Activated T-helper 17 cell treated with anti-CD3 and anti-CD28 coated beads, Interleukin-2, amount 50 U/mL, for 72 hours (primary cell): ENCODE data around the gene MPO. TPM values are rescaled to one million over a fixed set of nuclear protein-coding genes. Genes with fewer than 3 reads are reported as not detected.

Experiments
- ATAC-seq: fragments of 150-1000 bp; cut with Tn5 transposase; replicated peaks from 2 replicates; pipeline ENCODE4 v1.10.0; 2021; ENCODE audit warnings: mild to moderate bottlenecking, moderate library complexity
- H3K27ac Mint-ChIP-seq: one replicate; pipeline ENCODE4 v1.8.0; 2022; ENCODE audit warnings: mixed read lengths
- H3K27me3 Mint-ChIP-seq: one replicate; pipeline ENCODE4 v1.8.0; 2022; ENCODE audit warnings: mixed read lengths
- H3K36me3 Mint-ChIP-seq: one replicate; pipeline ENCODE4 v1.8.0; 2022; ENCODE audit warnings: low read depth, mild to moderate bottlenecking, mixed read lengths
- H3K4me1 Mint-ChIP-seq: one replicate; pipeline ENCODE4 v1.8.0; 2022; ENCODE audit warnings: mixed read lengths
- H3K4me3 Mint-ChIP-seq: one replicate; pipeline ENCODE4 v1.8.0; 2022; ENCODE audit warnings: mild to moderate bottlenecking, mixed read lengths
- H3K9me3 Mint-ChIP-seq: one replicate; pipeline ENCODE4 v1.8.0; 2022; ENCODE audit warnings: mixed read lengths
- total RNA-seq, 2 donors: library from RNA; stranded (reverse); gene quantifications; one replicate each; pipeline ENCODE4 v1.2.3, GENCODE V29; 2022

MPO gene
- total RNA-seq, 2 donors from 2014 or later: 1.2 to 2.0 TPM

- no peak for ATAC-seq
- no peaks in the 10 kb centered on the region for H3K27me3 Mint-ChIP-seq
- peaks cover 71% of the 10 kb centered on the region for H3K36me3 Mint-ChIP-seq
- no peaks in the 10 kb centered on the region for H3K9me3 Mint-ChIP-seq
- peaks cover 7% of the 10 kb centered on the region for H3K4me1 Mint-ChIP-seq
- peak overlapping the region; percentile 80 for H3K27ac Mint-ChIP-seq
- no peak overlapping the region for H3K4me3 Mint-ChIP-seq
Observed at GRCh38 chr17:58313815-58314705, 33.3 kb upstream of the MPO start.

GRCh38 chr17:58312829-58313228 is 32.1 kb upstream of the MPO start:
- Mint-ChIP-seq H3K27ac (peak overlapping the region; percentile 56), H3K4me1 (peaks cover 7% of the 10 kb centered on the region), H3K9me3 (no peaks in the 10 kb centered on the region), H3K27me3 (no peaks in the 10 kb centered on the region), H3K36me3 (peaks cover 64% of the 10 kb centered on the region), H3K4me3 (no peak overlapping the region)
- ATAC-seq: no peak

DNA sequence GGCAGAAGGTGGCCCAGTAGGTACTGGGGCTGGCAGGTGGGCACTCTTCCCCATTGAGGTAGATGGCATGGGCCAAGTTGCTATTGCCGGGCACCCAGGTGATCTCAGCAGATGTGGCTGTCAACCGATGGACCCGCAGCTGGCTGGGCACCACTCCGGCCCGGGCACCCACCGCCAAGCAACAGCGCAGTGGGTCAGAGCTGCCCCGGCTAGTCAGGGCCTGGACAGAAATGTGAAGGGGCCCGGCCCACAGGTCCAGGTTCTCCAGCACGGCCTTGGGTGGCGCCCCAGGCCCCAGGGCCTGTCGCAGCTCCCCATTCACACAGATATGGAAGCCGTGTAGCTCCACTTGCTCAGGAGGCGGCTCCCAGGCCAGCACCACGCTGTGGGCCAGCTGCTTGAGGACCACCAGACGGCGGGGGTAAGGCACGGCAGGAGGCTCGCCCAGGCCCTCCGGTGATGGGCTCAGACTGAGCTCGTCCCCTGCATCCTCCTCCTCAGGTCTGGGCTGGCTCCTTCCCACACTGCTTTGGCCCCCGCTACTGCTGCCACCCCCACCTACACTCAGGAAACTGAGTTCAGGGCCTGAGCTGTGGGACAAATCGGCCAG is 31.4 kb upstream of the MPO start:
- Mint-ChIP-seq H3K4me1 (peaks cover under 1% of the 10 kb centered on the region), H3K4me3 (no peak overlapping the region), H3K9me3 (no peaks in the 10 kb centered on the region), H3K27ac (peak overlapping the region; percentile 56), H3K27me3 (no peaks in the 10 kb centered on the region), H3K36me3 (peaks cover 61% of the 10 kb centered on the region)
- no peak for ATAC-seq

- H3K36me3 Mint-ChIP-seq: peaks cover 64% of the 10 kb centered on the region
- H3K27me3 Mint-ChIP-seq: no peaks in the 10 kb centered on the region
Observed at GRCh38 chr17:58311429-58311894, 30.7 kb upstream of the MPO start.

DNA sequence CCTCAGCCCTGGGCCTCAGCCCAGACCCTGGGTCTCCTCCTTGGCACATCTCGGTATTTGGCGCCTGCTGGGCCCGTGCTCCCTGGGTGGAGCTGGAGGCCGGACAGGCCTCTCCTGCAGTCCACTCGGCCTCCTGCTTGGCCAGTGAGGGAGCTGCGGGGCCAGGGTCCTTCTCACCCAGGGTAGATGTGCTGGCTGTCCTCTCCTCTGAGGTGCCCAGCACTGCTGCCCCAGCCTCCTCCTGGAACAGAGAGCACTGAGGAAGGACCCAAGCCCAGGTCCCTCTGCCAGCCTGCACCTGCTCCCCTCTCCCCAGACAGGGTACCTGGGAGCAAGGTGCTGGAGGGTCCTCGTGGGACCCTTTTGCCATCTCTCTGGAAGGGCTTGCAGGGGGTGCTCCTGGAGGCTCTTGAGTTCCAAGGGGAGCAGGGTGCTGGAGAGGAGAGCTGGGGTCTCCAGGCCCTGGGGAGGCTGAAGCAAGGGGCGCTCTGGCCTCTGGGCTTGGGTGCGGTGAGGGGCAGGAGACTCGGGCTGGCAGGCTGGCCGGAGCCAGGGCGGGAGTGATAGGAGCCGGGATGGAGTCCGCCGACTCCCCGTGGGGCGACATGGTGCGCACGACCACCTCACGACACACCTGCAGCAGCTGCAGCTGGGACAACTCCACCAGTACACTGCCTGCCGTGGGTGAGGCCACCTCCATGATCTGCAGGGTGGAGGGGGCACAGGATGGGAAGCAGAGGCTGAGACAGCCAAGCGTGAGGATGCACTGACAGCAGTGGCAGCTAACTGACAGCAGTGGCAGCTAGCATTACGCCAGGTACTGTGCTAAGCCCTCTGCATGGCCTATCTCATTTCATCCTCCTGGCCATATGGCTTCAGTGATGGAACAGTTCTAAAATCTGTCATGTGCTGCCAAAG is 30.0 kb upstream of the MPO start:
- Mint-ChIP-seq H3K4me1 (no peaks in the 10 kb centered on the region), H3K36me3 (peaks cover 57% of the 10 kb centered on the region), H3K4me3 (no peak overlapping the region), H3K9me3 (no peaks in the 10 kb centered on the region), H3K27ac (no peak overlapping the region), H3K27me3 (no peaks in the 10 kb centered on the region)
- no peak for ATAC-seq

More at GRCh38 chr17:58311429-58311894, 30.7 kb upstream of the MPO start:
- H3K4me3 Mint-ChIP-seq: no peak overlapping the region
- H3K27ac Mint-ChIP-seq: no peak overlapping the region
- ATAC-seq: no peak
- H3K4me1 Mint-ChIP-seq: no peaks in the 10 kb centered on the region
- H3K9me3 Mint-ChIP-seq: no peaks in the 10 kb centered on the region

GRCh38 chr17:58309918-58310259 is 29.2 kb upstream of the MPO start:
- Mint-ChIP-seq H3K36me3 (peaks cover 49% of the 10 kb centered on the region), H3K27me3 (no peaks in the 10 kb centered on the region), H3K27ac (peak overlapping the region; percentile 69), H3K4me1 (no peaks in the 10 kb centered on the region), H3K4me3 (no peak overlapping the region), H3K9me3 (no peaks in the 10 kb centered on the region)
- ATAC-seq: no peak

DNA sequence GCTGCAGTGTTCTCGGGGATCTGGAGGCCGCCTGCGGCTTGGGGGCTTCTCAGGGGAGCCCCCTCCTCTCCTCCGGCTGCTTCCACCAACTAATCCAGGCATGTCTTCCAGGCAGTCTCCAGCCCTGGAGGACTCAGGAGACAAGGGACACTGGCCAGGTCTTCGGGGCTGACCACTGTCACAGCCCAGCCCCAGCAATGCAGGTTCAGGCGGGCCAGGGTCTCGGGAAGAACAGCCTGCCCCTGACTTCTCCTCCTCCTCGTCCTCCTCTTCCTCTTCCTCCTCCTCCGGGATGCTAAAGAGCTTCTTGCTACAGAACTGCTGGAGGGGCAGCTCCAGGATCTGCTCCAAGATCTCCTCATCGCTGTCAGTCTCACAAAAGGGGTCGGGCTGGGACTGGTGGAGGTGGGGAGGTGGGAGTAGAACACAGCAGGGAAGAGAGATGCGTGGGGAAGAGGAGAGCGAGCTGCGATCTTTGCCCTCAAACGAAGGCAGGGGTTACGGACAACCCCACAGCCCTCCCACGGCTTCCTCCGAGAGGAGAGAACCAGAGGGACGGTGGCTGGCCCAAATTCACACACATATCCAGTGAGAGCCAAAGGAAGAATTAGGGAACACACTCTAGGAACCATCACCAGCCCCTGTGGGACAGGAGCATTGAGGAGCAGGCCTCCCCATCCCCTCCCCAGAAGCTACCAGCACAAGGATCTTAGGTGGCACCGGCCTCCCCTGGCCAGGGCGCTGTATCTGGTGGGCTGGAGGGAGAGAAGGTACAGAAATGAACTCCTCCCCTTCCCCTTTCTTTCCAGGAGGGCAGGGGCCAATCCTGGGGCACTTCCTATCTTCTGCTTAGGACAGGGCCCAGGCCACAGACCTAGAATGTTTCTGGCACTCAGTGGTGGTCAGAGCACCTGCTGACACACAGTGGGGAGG is 28.5 kb upstream of the MPO start:
- Mint-ChIP-seq H3K9me3 (no peaks in the 10 kb centered on the region), H3K27ac (peak overlapping the region; percentile 69), H3K27me3 (no peaks in the 10 kb centered on the region), H3K4me3 (no peak overlapping the region), H3K4me1 (no peaks in the 10 kb centered on the region), H3K36me3 (peaks cover 42% of the 10 kb centered on the region)
- no peak for ATAC-seq

- Mint-ChIP-seq H3K4me3 (no peak overlapping the region), H3K27ac (no peak overlapping the region), H3K4me1 (no peaks in the 10 kb centered on the region), H3K9me3 (no peaks in the 10 kb centered on the region), H3K36me3 (peaks cover 34% of the 10 kb centered on the region), H3K27me3 (no peaks in the 10 kb centered on the region)
- no peak for ATAC-seq
Observed at GRCh38 chr17:58308173-58308984, 27.6 kb upstream of the MPO start.

GRCh38 chr17:58307468-58308172 is 26.9 kb upstream of the MPO start:
- H3K4me3 Mint-ChIP-seq: no peak overlapping the region
- ATAC-seq: no peak
- H3K27ac Mint-ChIP-seq: no peak overlapping the region
- no peaks in the 10 kb centered on the region for H3K4me1 Mint-ChIP-seq
- no peaks in the 10 kb centered on the region for H3K27me3 Mint-ChIP-seq
- H3K36me3 Mint-ChIP-seq: peaks cover 27% of the 10 kb centered on the region
- no peaks in the 10 kb centered on the region for H3K9me3 Mint-ChIP-seq

GRCh38 chr17:58306131-58306951 is 25.6 kb upstream of the MPO start:
- H3K9me3 Mint-ChIP-seq: no peaks in the 10 kb centered on the region
- H3K4me3 Mint-ChIP-seq: no peak overlapping the region
- ATAC-seq: no peak
- H3K4me1 Mint-ChIP-seq: no peaks in the 10 kb centered on the region
- no peak overlapping the region for H3K27ac Mint-ChIP-seq
- no peaks in the 10 kb centered on the region for H3K27me3 Mint-ChIP-seq
- peaks cover 22% of the 10 kb centered on the region for H3K36me3 Mint-ChIP-seq

- no peak overlapping the region for H3K4me3 Mint-ChIP-seq
- no peaks in the 10 kb centered on the region for H3K4me1 Mint-ChIP-seq
- H3K36me3 Mint-ChIP-seq: peaks cover 22% of the 10 kb centered on the region
- ATAC-seq: no peak
- no peak overlapping the region for H3K27ac Mint-ChIP-seq
- no peaks in the 10 kb centered on the region for H3K9me3 Mint-ChIP-seq
- H3K27me3 Mint-ChIP-seq: no peaks in the 10 kb centered on the region
Observed at GRCh38 chr17:58305626-58306025, 24.9 kb upstream of the MPO start.
